HG02588 (cell line): ENCODE data around the gene RHOBTB3.
"Not testable (repeated sequence)": the region's sequence is repeated elsewhere in the genome, so short reads cannot be mapped to it uniquely, and the experiment has no call there.

Source experiments
- ATAC-seq: cut with Tn5 transposase; IDR thresholded peaks from one replicate; pipeline ENCODE4 v1.9.1; 2021; ENCODE audit warnings: mild to moderate bottlenecking, moderate library complexity; ENCODE audit not compliant: unreplicated experiment

The RHOBTB3 gene

GRCh38 chr5:95712347-95712958, 18.7 kb upstream of the RHOBTB3 start:
- no peak for ATAC-seq

GRCh38 chr5:95713246-95713645, 17.9 kb upstream of the RHOBTB3 start:
- ATAC-seq = not testable (repeated sequence)

- no peak for ATAC-seq
Measured at GRCh38 chr5:95713960-95714710, 17.0 kb upstream of the RHOBTB3 start.

- no peak for ATAC-seq
Measured at GRCh38 chr5:95715799-95716461, 15.2 kb upstream of the RHOBTB3 start.

DNA sequence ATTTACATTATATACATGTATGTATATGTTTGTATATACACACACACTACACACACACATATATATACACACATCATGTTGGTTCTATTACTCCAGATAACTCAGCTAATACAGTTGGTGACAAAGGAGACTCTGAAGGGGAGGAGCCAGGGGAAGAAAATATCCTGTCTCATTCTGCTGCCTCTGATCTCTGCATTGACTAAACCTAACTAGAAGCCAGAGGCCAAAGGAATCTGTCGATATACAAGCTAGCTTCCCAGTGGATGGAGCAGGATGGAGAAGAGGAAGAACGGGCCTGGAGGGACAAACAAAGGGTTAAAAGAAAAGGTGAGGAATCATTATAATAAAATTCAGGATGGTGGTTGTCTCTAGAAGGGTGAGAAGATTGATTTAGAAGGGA, 13.7 kb upstream of the RHOBTB3 start:
- ATAC-seq = no peak

- ATAC-seq = peak; percentile 84
Measured at GRCh38 chr5:95718203-95718602, 12.9 kb upstream of the RHOBTB3 start.

GRCh38 chr5:95718738-95719137, 12.4 kb upstream of the RHOBTB3 start:
- no peak for ATAC-seq

DNA sequence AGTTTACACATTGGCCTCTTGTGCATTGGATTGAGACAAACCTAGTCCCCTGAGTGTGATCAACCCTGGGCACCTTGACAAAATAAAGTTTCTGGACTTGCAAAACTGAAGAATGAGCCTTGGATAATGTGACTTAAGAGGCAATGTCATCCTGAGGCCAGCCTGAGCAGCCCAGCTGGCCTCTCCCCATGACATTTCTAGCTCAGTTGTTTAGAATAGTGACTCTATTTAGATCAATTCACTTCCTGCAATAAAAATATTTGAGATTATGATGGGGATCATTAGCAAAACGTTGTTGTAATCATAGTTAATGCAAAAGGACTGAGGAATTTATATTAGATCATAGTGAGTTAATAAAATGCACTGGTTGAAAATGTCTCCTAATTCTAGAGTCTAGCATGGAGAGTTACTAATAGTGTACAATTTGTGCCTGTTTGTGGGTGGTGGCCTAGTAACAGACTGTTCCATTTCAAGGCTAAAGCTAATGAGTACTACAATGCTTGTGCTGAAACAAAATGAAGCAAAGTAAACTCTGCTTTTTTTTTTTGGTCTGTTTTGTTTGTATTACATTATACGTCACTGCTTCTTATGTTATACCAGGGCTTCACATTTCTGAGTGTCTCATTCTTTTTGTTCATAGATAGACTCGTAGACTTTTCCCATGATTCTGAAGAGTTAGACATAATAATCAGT, 10.9 kb upstream of the RHOBTB3 start:
- no peak for ATAC-seq

DNA sequence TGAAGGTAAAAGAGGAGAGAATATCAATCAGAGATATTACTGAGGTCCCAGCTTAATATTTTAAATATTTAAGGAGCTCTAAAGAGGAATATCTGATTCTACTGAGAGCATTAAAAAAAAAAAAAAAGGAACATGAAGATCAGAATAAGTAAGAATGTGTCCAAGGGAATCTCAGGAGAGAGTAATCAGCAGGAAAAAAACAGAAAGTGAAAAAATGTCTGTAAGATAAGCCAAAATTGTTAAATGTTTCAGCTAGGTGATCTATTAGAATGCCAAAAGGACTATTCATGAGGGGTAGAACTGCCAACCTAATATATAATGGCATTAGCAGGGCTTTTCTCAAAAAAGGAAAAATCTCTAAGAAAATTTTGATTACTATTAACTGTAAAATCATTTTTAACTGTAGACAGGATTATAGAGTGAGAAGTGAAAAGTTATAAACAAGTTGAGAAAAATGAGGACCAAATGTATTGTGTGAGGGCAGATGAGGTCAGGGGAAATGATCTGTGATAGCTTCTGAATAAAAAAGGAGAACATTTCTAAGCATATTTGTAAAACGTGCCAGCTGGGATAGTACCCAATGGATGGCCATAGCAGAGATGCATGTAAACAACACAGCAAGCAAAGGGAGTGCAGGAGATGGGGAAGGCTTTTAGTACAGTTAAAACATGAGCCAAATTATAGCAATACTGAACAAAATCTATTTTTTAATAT, 9.4 kb upstream of the RHOBTB3 start:
- no peak for ATAC-seq

- no peak for ATAC-seq
Measured at GRCh38 chr5:95723632-95724369, 7.3 kb upstream of the RHOBTB3 start.

- no peak for ATAC-seq
Measured at GRCh38 chr5:95725071-95725820, 5.9 kb upstream of the RHOBTB3 start.

DNA sequence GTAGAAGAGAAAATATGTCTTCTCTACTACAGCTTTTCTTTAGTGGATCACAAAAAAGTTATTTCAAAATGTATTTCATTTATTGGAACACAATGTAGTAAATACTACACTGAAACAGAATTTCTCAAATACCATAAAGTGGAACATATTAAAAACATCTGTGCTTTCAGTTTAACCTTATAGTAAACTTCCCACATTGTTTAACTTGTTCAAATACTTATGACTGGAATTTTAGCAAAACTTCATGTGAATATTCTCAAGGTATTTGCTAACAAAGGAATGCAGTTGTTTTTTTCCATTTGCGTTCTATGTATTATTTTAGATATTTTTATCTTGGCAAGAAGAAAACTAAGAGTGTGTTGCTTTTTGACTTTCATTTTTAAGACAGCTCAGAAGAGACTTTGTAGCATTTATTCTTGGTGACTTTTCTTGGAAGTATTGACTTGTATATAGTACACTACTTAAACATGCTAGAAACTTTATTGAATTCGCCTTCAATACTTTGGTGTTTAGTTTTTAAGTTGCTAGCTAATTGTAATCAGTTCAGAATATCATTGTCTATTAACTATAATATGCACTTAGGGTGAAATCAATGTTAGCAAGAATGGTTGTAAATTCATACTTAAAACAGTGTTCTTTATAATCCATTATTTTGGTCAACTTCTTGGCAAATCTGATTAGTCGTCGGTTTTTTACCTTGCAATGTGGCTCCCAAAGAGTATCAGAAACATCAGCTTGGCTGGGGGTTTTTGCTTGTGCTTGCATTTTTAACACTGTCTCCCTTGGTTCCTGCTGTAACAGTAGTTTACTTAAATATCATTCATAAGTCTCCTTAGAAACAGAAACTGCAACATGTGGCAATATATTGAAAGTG, 5.0 kb upstream of the RHOBTB3 start:
- no peak for ATAC-seq

GRCh38 chr5:95726811-95727763, 4.0 kb upstream of the RHOBTB3 start:
- no peak for ATAC-seq

- no peak for ATAC-seq
Measured at GRCh38 chr5:95727764-95728191, 3.4 kb upstream of the RHOBTB3 start.

GRCh38 chr5:95728494-95729114, 2.5 kb upstream of the RHOBTB3 start:
- no peak for ATAC-seq

GRCh38 chr5:95729115-95730010, 1.8 kb upstream of the RHOBTB3 start:
- no peak for ATAC-seq
